SU-DHL-6 (cell line): Measurements from ENCODE around the gene ALKBH6.

Experiments used
- EZH2phosphoT487 ChIP-seq: fragments of 200-600 bp; sonication (generic), shearing (Covaris generic); conservative IDR thresholded peaks from 2 replicates; pipeline ENCODE4 v1.6.1; 2018; ENCODE audit warnings: mild to moderate bottlenecking, antibody characterized with exemption, low read length, moderate library complexity, mixed read lengths
- TF ChIP-seq, protein P1 (sequence below): fragments of 200-600 bp; sonication (generic); IDR thresholded peaks from one replicate; pipeline ENCODE4 v1.5.1; 2017; ENCODE audit warnings: antibody characterized with exemption, mild to moderate bottlenecking, low read length, moderate library complexity; ENCODE audit not compliant: insufficient read depth, poor library complexity, severe bottlenecking

DNA sequence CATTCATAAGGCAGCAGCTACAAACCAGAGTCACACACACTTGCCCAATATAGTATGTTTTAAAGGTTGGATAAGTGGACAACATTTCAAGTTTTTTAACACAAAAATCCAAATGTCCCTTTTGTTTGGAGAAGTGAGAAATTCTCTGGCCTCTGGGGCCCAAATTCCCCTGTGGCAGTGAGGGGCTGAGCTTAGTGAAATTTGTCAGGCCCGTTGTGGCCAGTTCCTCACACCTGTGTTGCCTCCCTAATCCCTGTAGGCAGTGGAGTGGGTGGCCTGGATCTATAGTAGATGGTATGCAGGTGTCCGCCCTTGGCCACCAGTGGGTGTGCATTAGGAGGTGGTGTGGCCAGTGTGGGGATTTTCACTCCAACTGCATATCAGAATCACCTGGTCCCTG, 47.4 kb upstream of the ALKBH6 start:
- TF ChIP-seq, protein P1, sequence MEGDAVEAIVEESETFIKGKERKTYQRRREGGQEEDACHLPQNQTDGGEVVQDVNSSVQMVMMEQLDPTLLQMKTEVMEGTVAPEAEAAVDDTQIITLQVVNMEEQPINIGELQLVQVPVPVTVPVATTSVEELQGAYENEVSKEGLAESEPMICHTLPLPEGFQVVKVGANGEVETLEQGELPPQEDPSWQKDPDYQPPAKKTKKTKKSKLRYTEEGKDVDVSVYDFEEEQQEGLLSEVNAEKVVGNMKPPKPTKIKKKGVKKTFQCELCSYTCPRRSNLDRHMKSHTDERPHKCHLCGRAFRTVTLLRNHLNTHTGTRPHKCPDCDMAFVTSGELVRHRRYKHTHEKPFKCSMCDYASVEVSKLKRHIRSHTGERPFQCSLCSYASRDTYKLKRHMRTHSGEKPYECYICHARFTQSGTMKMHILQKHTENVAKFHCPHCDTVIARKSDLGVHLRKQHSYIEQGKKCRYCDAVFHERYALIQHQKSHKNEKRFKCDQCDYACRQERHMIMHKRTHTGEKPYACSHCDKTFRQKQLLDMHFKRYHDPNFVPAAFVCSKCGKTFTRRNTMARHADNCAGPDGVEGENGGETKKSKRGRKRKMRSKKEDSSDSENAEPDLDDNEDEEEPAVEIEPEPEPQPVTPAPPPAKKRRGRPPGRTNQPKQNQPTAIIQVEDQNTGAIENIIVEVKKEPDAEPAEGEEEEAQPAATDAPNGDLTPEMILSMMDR, result no peak
- no peak for TF ChIP-seq EZH2phosphoT487
